GM12892 (cell line): ENCODE data around the gene TSPAN9.

Source experiments
- POLR2A ChIP-seq: IDR thresholded peaks from 2 replicates; pipeline ENCODE4 v1.6.1; 2011; ENCODE audit warnings: low read depth, low read length, control low read depth
- POLR2AphosphoS5 ChIP-seq: IDR thresholded peaks from 2 replicates; pipeline ENCODE4 v1.6.1; 2011; ENCODE audit warnings: low read depth, low read length, control low read depth
- TAF1 ChIP-seq: IDR thresholded peaks from 2 replicates; pipeline ENCODE4 v1.6.1; 2011; ENCODE audit warnings: low read depth, mild to moderate bottlenecking, control low read depth, low read length, borderline replicate concordance

DNA sequence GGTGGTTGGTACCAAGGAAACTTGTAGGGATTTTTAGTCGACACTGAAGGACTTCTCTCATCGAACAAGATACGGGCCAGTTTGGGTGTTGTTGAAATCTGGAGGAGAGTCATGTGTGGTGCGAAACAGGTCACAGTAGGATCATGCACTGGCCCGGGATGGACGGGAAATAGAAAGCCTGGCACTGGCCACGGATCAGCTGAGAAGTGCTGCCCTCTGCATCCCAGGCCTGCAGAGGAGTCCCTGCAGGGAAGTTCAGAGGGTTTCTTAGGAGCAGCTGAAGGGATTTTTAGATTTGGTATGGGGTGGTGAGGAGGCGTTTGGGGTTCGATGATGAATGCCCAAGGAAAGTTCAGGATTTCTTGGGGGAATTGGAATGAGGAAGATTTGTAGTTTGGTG, 63.1 kb downstream of the TSPAN9 start:
- TF ChIP-seq POLR2A: no peak
- no peak for TF ChIP-seq POLR2AphosphoS5
- no peak for TF ChIP-seq TAF1
